ENCODE measurements around the gene PRDX5. TPM values are rescaled to one million over a fixed set of nuclear protein-coding genes. Genes with fewer than 3 reads are reported as not detected.
A peak's percentile ranks its signal among the peaks of the same experiment; 100 is the strongest.

The PRDX5 gene
- total and polyA plus RNA-seq, 10 of the 15 experiments (the other 5 are each of a cell fraction or from before 2014, with no cell fraction given): 95.7 to 406 (median 240) TPM

- no peaks in the 10 kb centered on the region for H3K27me3 ChIP-seq (replicated peaks in 1 of 2; ENCODE audit: control insufficient read depth in 2 of 2, insufficient read depth in 2 of 2, low read length in 1 of 2)
- TF ChIP-seq RAD51 (IDR thresholded peaks at IDR 0.05) (no peak), BCL11A (IDR thresholded peaks at IDR 0.05; ENCODE audit: low read depth, low read length) (no peak), POLR2A (IDR thresholded peaks at IDR 0.05; ENCODE audit: low read depth, low read length) (peak; percentile 43; the same call in 1 of the 2 replicates), JUND (IDR thresholded peaks at IDR 0.05; ENCODE audit: low read depth, low read length) (no peak), IKZF1 (conservative IDR thresholded peaks at IDR 0.05) (no peak), RELB (IDR thresholded peaks at IDR 0.05; ENCODE audit: low read depth) (no peak), GABPA (IDR thresholded peaks at IDR 0.05; ENCODE audit: low read depth) (no peak), PAX5 (IDR thresholded peaks at IDR 0.05; ENCODE audit: borderline replicate concordance, low read depth, low read length) (no peak)
- BruUV-seq (replicated peaks): no TSS peak
- CTCF ChIA-PET: interaction anchor here (0.6 to 7.3 kb wide), 14 partner anchors 11 to 1577 kb away, joined by 3 to 143 read pairs (median 7); partner anchors contain the start of genes CATSPERZ, CCDC88B, ESRRA and FERMT3
- H3K9me3 ChIP-seq (replicated peaks; ENCODE audit: control insufficient read depth, insufficient read depth, low read length): no peaks in the 10 kb centered on the region
- H3K4me2 ChIP-seq (ENCODE audit: control insufficient read depth, insufficient read depth): no peak overlapping the region
- H3K36me3 ChIP-seq (ENCODE audit: control insufficient read depth in 2 of 2, insufficient read depth in 2 of 2, low read length in 1 of 2): peaks cover 0 to 6% of the 10 kb centered on the region in 2 experiments; a peak in 2 of 4 replicates
- intact Hi-C loops (cut with micrococcal nuclease; ENCODE audit: unreplicated experiment) (no loop called here), in situ Hi-C loops (cut with MboI) (no loop called here)
- RAD21 ChIA-PET (ENCODE audit: unreplicated experiment): interaction anchor here (0.5 to 9.7 kb wide), 6 partner anchors 13 to 1359 kb away, joined by 3 to 176 read pairs (median 21); partner anchors contain the start of genes CCDC88B, PRDX5 and TRMT112
- POLR2A ChIA-PET: interaction anchor here (1.2 to 2.6 kb wide), 6 partner anchors 9 to 49 kb away, joined by 3 to 23 read pairs (median 6); partner anchors contain the start of genes ESRRA, PRDX5 and TRMT112
- H3K9ac ChIP-seq (ENCODE audit: control insufficient read depth, insufficient read depth, low read length): no peak overlapping the region
- H3K4me3 ChIP-seq: no peak overlapping the region
- DNase-seq (ENCODE audit: low read depth, low spot score) (no peak), ATAC-seq (no peak), FAIRE-seq (no peak)
- H3K27ac ChIP-seq (ENCODE audit: control insufficient read depth, insufficient read depth): no peak overlapping the region
- no peaks in the 10 kb centered on the region for H4K20me1 ChIP-seq (ENCODE audit: control insufficient read depth, insufficient read depth)
- SMC1A ChIA-PET (ENCODE audit: uncharacterized antibody, unreplicated experiment): interaction anchor here (0.9 to 2.2 kb wide), 6 partner anchors 11 to 85 kb away, joined by 3 to 37 read pairs (median 7); partner anchors contain the start of genes PRDX5 and TRMT112
- H3K4me1 ChIP-seq (ENCODE audit: control insufficient read depth, insufficient read depth, low read length): peaks cover 7% of the 10 kb centered on the region; the same call in 1 of the 2 replicates
- no peaks in the 10 kb centered on the region; the same call in 1 of the 2 replicates for H3K79me2 ChIP-seq (ENCODE audit: control insufficient read depth, insufficient read depth, low read length)
- 87% methylated on average over 15 of the region's 20 CpGs for WGBS (ENCODE audit: insufficient coverage, insufficient replicate concordance, low lambda C conversion rate, missing lambda C conversion rate)
- H2AFZ ChIP-seq (ENCODE audit: control insufficient read depth, low read depth, low read length): no peak overlapping the region
Observed at GRCh38 chr11:64353715-64354506, 36.0 kb downstream of the PRDX5 start.

Measured in GM12878 (cell line).